Nucleus accumbens (tissue), 56 donors: Measurements from ENCODE around the gene R3HDM1.
"Not testable (repeated sequence)": the region's sequence is repeated elsewhere in the genome, so short reads cannot be mapped to it uniquely, and the experiment has no call there.

Source experiments
- DNase-seq, 56 donors: peaks; one replicate each; lab custom pipeline; 2025; lab: John Stamatoyannopoulos, UW

R3HDM1 gene

DNA sequence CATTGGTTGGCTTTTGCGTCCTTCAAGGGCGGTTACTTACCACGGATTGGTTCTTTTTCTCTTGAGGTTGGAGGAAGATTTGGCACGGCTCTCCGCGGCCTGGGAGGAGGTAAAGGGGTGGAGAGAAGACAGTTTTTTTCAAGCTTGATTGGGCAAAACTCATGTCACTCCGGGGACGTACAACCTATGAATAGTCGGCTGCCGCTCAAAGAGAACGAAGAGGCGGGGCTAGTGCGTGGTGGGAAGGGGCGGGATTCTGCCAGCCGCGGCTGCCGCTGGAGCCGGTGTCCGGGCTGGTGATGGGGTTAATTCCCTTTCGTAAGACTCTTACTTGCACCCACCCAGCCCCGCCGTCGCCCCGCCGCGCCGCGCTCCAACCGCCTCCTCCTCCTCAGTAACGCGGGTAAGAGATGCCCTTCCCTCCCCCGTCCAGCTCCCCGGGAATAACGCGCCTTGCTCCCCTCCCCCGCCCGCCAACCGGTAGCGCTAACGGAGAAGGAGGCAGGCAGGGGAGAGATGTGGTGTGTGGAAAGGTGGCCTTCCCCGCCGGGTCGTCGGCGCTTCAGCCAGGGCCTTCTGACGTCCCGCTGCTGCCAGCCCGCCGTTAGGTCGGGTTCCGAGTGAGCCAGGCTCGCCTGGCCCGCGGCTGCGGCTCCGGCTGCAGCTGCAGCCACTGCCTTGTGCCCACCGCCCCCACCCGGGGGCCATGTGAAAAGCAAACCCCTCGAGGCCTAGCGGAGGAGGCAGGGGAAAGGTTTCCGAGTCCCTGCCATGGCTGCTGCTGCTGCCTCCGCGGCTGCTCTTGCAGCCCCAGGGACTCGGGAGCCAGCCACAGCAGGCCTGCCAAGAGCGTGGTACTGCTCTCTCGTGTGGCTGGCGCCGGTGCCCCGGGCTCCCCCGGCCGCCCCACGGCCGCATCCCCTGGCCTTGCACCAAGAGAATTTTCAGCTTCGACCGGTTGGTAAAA lies at the start of gene R3HDM1:
Gene R3HDM1 (plus strand): TSS at position 254 of the 967 bp plus-strand sequence. CDS start 73,362 bp downstream, outside the sequence.
- DNase-seq: peak; percentile 82 to 99 (median 96)

DNA sequence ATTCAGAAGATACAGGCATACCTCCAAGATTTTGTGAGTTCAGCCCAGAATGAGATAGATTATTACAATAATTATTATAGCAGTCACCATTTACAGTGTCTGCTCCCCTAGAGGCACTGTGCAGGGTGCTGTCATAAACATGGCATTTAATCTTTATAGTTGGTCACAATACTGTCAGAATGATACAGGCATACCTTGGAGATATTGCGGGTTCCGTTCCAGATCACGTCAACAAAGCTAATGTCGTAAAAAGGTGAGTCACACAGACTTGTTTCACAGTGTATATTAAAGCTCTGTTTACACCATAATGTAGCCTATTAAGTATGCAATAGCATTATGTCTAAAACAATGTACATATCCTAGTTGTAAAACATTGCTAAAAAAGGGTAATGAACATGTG lies 45.8 kb upstream of the R3HDM1 start:
- no peak for DNase-seq

- DNase-seq: no peak
Measured at GRCh38 chr2:135490376-135490775, 40.9 kb upstream of the R3HDM1 start.

DNA sequence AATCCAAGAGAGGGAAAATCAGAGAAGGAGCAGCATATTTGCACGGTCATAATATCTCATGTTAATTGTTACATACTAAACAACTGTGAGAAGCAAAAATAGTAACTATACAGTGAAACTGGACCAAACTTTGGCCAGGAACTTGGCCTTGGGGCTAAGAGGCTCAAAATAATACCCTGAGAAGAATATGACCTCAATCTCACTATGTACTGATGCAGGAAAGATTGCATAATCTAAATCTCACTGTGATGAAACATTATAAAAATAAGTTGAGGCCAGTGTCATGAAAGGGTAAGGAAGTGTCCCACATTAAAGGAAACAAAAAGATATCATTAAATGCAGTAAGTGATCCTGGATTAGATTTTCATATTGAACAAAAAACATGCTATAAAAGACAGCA lies 36.8 kb upstream of the R3HDM1 start:
- no peak for DNase-seq

- no peak for DNase-seq
Measured at GRCh38 chr2:135494917-135495316, 36.4 kb upstream of the R3HDM1 start.

DNA sequence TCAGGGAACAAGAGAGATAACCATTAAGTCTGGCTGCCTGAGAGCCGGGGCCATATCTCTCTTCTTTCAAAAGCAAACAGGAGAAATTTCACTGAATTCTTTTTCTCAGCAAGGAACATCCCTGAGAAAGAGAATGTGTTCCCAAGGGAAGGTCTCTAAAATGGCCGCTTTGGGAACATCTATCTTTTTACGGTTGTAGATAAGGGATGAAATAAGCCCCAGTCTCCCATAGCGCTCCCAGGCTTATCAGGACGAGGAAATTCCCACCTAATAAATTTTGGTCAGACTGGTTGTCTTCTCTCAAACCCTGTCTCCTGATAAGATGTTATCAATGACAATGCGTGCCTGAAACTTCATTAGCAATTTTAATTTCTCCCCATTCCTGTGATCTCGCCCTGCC lies 32.7 kb upstream of the R3HDM1 start:
- DNase-seq: not testable (repeated sequence)

DNA sequence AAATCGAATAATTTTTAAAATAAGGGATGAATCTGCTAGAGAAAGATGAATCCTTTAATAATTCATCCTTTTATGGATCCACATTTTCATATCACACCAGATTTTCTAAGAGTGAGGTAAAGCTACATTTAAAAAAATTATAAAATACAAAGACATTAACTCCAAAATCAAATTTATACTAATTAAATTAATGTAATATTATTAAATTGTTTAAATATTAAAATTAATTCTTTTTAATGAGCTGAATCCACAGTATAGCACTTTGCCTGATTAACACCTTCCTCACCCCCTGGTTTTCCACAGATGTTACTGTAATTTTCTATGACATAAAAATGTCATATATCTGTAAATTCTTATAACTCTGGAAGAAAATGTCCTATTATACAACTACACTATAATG lies 26.5 kb upstream of the R3HDM1 start:
- no peak for DNase-seq

GRCh38 chr2:135510577-135510976 lies 20.7 kb upstream of the R3HDM1 start:
- DNase-seq: no peak

DNA sequence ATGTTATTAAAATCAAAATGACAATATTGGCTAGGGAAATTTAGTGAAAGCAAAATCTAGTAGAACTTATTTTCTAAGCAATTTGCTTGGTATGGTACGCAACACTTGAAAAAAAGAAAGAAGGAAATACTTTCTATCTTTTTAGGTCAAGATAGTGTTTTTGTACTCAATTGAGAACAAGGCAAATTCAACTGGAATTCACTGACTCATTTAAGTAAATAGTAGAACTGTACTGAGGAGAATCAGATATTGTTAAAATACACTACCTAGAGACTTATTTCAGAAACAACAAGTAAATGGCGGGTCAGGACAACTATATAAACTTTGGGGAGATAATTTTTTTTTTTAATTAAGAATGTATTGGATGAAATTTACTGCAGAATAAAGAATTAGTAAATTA lies 19.2 kb upstream of the R3HDM1 start:
- DNase-seq: no peak

DNA sequence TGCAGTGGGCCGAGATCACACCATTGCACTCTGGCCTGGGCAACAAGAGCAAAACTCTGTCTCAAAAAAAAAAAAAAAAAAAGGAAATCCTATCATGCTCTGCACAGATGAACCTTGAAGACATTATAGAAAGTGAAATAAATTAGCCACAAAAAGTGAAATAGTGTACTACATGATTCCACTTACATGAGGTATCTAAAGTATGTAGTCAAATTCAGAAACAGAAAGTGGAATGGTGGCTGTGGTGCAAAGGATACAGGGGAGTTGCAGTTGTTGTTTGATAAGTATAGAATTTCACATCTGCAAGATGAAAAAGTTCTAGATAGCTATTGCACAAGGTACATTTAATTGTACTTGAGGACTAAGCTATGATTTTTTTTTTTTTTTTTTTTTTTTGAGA lies 5.5 kb upstream of the R3HDM1 start:
- DNase-seq: no peak

- no peak for DNase-seq
Measured at GRCh38 chr2:135528006-135528405, 3.3 kb upstream of the R3HDM1 start.

GRCh38 chr2:135530313-135531230 lies 712 bp upstream of the R3HDM1 start, which contains the start of gene ZRANB3:
TSS of gene ZRANB3 (minus strand) at chr2:135531218.
- DNase-seq: peak; percentile 78 to 98 (median 92)

- DNase-seq: no peak
Measured at GRCh38 chr2:135532581-135532980, 1.3 kb downstream of the R3HDM1 start.

DNA sequence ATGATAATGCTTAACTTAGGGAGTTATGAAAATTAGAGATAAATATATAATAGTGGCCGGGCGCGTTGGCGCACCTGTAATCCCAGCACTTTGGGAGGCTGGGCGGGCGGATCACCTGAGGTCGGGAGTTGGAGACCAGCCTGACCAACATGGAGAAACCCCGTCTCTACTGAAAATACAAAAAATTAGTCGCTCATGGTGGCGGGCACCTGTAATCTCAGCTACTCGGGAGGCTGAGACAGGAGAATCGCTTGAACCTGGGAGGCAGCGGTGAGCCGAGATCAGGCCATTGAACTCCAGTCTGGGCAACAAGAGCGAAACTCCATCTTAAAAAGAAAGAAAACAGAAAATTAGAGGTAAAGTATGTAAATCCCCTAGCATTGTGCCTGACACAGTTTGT lies 2.3 kb downstream of the R3HDM1 start:
- DNase-seq: not testable (repeated sequence)

DNA sequence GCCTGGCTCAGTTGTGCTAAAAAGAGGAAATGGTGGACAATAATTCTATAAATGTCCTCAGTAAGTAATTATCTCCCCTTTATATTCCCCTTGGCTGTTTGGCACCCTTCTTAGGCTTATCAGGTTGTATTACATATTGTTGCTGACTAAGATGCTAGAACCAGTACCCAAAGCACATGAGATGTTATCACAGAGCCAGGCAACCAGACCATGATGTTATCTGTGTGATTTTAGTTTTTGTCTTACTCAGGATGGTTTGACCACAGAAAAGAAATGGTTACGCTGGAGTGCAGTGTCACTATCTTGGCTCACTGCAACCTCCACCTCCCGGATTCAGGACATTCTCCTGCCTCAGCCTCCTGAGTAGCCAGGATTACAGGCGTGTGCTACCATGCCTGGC lies 15.2 kb downstream of the R3HDM1 start:
- DNase-seq: no peak

DNA sequence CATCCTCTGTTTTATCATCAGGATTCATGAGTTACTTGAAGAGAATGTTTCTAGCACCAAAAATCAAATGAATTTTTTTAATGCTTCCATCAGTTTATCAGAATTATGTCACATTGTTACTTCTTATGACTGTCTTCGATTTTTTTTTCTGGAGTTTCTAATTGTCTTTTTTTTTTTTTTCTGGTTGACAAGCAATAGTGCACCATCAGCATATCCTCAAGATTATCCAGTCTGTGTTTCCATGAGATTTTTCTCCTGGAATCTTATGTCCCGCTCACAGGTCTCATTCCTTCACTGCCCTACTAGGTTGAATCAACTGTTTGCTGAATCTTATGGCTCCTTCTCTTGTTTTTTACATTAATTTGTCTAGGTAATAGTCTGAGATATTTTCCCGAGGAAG lies 16.0 kb downstream of the R3HDM1 start:
- DNase-seq: no peak

GRCh38 chr2:135551356-135551755 lies 20.1 kb downstream of the R3HDM1 start:
- DNase-seq: no peak

GRCh38 chr2:135552887-135553286 lies 21.6 kb downstream of the R3HDM1 start:
- no peak for DNase-seq

DNA sequence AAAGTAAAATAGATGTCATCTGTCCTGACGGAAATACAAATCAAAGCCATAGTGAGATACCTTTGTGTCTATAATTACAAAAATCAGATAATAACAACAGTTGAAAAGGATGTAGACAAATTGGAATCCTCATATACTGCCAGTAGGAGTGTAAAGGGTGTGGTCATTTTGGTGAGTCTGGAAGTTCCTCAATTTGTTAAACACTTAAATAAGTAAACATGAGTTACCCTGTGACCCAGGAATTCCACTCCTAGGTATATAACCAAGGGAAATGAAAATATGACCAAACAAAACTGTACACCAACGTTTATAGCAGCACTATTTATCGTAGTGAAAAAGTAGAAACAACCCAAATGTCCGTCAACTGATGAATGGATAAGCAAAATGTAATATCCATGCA lies 24.0 kb downstream of the R3HDM1 start:
- DNase-seq: no peak

- no peak for DNase-seq
Measured at GRCh38 chr2:135557530-135557929, 26.2 kb downstream of the R3HDM1 start.

DNA sequence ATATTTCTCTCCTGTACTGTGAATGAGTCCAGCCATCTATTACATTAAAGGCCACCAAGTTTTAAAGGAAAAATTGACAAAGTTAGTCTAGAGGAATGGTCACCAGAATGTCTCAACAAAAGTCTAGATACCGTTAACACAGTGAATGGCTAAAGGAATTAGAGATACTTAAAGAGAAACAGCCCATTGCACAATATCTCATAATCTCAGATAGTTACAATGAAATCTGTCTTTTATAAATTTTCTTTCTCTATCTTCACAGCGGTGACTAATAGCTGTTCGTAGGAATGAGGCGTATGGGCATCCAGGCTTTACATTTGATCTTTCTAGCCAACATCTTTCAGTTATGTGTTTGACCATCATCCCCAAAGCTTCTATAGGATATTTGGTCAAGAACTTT lies 30.6 kb downstream of the R3HDM1 start:
- DNase-seq: no peak
